GM21528 (cell line): ENCODE results near the gene DIP2C.

Source experiments
- ATAC-seq: cut with Tn5 transposase; IDR thresholded peaks from one replicate; pipeline ENCODE4 v1.9.1; 2021; ENCODE audit warnings: mild to moderate bottlenecking, moderate library complexity; ENCODE audit not compliant: unreplicated experiment, low FRiP score

The DIP2C gene

DNA sequence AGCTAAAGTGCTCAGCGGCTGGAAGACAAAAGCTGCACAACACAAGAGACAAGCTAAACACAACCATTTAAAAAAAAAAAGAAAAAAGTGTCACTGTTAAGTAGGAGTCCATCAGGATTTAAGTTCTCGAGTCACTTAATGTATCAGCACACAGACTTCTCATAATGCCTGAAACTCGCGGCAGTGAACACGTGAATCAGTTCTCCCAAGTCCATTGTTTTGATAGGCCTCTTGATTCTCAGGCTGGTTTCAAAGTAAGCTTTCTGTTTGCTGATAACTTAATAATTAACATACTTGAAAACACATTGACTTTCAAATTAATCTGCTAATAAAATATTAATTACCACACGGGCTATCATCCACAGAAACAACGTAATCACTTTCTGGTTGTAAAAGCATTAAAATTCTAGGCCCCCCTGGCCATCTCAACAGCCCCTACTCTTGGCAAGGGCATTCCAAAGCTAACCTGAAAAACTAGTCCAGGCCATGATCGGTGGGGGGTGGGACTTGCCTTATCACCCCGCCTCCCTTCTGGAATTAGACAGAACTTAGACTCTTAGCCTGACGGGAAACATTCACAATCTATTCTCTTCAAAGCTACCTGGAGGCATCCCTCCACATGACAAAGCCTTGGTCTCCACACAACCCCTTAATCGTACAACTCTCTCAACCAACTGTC, 129.0 kb downstream of the DIP2C start:
- no peak for ATAC-seq

DNA sequence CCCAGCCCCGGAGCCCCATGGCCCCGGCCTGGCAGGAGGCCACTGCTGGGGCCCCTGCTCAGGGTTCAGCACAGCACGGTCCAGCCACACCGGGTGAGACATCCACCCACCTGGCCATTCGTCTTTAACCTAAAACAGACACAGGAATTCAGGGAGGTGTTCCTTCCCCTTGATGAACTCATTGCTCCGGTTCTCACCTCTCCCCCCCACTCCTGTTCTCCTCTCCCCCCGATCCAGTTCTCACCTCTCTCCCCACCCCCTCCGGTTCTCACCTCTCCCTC, 129.8 kb downstream of the DIP2C start:
- ATAC-seq = no peak

DNA sequence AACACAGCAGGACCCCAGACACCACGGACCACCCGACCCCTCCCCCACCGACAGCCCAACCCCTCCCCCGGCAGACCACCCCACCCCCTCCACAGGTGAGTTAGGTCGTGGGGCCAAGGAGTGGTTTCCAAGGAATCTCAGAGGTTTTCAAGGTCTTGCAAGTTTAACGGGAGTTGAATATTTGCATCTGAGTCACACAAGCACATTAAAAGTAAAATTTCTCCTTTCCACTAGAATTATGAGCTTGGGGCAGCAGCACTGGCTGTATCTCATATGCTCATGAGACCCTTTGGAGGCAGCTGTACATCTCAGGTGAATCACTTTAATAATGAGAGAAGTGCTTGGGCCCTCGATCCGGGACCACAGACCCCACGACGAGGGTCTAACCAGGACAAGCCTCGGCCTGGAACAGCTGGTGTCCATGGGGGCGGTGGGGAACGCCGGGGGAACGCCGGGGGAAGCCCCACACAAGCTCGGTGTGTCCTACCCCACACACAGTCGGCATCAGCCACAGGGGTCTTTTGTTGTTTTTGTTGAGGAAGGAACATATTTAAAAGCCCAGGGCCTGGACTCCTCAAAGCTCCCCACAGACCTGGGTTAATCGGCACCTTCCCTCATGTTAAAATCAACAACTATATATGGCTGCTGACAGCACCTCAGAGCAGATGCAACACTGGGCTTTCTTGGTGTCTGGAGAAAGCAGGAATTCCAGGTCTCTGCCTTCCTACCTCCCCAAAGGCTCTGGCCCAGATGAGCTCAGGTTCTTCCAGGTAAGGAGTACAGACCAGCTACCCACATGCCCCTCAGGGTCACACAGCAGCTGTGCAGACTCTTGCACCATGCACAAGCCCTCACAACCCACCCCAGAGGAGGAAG, 130.3 kb downstream of the DIP2C start:
- no peak for ATAC-seq

DNA sequence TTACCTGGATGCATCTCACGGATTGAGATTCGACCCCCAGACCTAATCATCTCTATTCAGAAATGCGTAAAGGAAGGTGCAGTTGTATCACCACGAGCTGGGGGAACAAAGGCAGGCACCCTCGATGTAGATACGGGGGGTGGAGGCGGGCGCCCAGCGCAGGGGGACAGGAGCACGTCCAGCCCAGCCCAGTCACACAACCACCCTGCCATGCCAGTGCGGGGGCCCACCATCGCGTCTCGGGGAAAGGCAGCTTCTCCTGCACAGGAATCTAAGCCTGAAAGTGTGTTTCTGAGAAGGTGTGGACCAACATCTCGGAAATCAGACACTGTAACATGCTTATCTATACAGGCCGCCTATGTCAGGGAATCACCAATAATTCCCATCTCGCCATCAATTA, 131.1 kb downstream of the DIP2C start:
- no peak for ATAC-seq

DNA sequence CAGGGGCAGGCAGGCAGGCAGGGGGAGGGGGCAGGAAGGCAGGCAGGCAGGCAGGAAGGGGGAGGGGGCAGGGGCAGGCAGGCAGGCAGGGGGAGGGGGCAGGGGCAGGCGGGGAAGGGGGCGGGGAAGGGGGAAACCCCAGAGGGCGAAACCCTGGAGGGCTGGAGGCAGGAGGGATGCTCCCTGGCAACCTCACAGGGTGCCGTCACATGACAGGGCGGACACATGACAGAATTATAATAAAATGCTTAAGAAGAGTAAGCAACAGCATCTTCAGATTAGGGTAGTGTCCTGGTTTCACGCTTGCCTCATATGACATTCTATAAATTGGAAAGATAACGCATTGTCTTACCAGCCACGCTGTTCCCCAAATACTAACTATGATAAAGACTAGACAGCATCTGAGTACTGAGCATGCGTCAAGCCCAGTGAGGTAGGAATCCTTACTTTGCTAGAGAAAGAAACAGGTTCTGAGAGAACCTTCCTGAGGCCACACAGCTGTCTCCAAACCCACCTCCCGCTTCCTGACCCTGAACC, 131.6 kb downstream of the DIP2C start:
- no peak for ATAC-seq

DNA sequence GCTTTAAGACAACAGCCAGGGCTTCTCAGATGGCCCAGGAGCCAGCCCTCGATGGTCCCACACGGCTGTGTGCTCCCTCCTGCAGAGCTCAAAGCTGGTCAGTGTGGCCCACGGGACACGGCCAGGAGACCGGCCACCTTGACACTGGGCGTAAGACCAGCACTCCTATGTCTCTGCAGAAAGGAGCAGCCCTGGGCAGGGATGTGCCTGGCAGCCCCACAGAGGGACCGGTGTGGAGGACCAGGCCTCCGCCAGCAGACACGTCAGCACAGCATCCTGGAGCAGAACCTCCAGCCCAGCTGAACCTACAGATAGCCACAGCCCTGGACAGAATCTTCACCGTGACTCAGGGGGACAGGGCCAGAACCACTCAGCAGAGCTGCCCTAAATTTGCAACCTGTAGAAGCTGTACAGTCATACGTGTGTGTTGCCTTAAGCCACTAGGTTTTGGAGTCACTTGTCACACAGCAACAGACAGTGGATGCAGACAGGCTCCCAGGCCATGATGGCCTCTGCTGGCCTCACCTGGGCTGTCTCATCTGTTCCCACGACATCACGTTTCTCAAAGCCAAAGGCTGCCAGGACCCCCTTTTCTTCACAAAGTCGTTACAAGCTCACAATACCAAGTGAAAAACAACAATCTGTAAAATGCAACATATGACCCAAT, 132.4 kb downstream of the DIP2C start:
- no peak for ATAC-seq

DNA sequence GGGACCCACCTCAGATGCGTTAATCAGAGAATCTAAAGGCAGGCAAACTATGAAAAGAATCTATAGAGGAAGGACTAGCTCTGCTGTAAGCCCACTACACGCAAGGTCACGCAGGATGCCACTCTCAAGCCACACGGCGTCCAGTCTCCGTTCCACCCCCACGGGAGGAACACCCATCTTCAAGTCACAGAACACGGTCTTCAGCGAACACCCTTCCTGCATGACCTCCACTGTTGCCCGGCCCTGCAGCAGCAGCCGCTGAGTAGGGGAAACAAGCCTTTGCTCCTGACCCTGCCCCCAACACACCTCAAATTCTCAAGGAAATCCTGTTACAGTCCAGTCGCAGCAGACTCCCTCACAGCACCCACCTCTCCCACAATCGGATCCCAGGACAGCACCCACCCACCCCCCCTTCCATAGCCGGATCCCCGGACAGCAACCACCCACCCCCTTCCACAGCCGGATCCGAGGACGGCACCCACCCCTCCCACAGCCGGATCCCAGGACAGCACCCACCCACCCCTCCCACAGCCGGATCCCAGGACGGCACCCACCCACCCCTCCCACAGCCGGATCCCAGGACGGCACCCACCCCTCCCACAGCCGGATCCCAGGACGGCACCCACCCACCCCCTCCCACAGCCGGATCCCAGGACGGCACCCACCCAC, 133.7 kb downstream of the DIP2C start:
- ATAC-seq = no peak

DNA sequence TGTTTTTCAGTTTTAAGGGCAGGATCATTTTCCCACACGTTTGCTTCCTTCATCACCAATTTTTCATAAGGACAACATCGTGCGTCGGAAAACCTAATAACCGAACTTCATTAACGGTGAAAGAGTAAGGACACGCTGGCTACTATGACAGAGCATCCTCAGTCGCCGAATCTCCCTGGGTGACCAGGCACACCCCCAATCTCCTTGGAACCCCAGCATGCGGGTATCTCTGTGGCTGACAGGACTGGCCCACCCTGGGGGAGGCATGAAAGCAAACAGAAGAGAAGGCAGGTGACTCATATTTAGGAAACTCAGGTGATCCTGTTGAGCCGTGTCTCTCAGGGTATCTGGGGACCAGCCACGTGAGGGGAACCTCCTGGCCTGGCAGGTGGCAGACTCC, 134.2 kb downstream of the DIP2C start:
- no peak for ATAC-seq

DNA sequence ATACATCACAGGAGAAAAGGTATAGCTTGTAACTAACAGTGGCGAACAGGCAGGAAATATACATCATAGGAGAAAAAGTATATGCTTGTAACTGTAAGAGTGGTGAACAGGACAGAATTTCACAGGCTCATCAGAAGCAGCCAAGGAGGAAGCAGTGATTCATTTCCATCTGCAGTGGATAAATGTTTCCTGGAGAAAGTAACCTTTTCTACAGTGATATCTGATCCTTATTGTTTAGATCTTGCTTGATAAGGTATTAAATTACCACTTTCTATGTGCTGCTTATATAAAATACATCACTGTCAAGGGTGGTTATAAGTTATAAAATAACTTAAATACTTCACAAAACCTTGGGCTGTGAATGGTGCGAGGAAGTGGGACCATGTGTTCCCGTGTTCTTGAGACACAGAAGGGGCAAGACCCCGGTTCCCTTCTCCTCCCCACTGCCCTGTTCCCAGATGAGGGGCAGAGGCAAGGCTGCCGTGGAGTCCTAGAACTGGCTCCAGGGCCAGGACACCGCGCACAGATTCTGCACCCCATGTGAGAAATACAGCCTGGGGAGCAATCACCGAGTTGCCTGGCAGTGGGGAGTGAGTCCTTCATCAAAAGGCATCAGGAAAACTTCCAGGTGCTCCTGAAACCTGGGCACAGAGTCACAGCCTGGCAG, 135.2 kb downstream of the DIP2C start:
- no peak for ATAC-seq

DNA sequence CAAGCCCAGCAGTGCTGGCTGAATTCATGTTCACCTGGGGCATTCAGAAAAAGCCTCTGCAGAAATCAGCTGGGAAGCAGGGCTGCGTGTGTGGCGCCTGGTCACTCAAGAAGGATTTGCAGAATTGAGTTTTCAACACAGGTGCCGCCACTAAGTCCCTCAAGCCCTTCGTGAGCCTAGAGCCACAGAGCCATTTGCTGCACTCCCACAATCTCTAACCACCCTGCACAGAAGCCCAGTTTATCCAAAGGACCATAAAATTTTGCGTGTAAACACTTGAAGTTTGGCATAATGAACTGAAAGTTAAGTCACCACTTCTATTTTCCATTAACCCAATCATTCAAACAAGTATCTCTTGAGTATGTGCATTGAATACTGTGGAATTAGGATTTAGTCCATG, 136.2 kb downstream of the DIP2C start:
- no peak for ATAC-seq

DNA sequence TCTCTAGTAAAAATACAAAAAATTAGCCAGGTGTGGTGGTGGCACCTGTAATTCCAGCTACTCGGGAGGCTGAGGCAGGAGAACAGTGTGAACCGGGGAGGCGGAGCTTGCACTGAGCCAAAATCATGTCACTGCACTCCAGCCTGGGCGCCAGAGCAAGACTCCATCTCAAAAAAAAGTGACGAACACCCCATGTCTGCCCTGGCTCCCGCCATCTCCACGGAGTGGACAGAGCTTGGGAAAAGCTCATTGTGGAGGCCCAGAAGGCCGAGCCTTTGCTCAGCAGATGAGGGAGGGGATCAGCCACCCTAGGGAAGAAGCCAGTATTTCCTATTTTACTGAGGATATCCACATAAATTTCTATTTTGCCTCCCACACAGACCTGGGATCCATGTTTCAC, 136.8 kb downstream of the DIP2C start:
- no peak for ATAC-seq

DNA sequence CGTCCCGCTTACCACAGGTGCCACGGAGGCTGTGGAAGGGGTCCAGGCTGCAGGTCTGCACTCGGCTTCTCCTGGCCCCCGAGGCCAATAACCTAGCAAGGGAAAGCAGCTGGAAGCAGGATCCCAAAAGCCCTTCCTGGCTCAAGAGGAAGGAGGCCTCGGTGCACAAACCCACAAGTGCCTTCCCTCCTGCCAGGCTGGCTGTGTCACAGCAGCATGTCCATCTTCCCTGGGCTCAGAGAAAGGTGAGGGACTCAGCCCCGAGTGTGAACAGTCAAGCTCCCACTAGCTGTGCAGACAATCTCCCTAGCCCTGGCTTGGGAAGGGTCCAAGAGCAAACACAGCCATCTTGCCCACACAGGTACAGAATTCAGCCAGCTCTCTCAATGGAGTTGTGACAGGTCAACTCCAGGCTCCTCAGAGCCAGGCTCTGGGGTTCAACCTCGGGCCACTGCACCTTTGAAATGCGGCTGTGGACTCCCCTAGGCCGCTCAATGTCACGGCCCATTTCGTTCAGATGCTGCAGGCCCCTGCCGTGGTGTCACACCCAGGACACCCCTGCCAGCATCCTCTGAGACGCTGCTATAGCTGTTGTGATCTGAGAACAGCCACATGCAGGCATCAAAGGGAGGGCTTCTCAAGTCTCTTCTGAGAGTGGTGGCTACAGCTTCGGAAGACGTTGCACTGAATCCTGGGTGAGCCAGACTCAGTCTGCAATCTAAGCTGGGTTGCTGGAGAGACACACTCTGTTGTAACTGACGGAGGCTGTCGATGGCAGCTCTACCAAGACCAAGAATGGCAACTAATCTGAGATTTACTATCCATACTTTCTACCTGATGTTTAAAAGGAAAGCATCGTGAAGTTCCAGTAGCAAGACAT, 137.9 kb downstream of the DIP2C start:
- ATAC-seq = no peak

DNA sequence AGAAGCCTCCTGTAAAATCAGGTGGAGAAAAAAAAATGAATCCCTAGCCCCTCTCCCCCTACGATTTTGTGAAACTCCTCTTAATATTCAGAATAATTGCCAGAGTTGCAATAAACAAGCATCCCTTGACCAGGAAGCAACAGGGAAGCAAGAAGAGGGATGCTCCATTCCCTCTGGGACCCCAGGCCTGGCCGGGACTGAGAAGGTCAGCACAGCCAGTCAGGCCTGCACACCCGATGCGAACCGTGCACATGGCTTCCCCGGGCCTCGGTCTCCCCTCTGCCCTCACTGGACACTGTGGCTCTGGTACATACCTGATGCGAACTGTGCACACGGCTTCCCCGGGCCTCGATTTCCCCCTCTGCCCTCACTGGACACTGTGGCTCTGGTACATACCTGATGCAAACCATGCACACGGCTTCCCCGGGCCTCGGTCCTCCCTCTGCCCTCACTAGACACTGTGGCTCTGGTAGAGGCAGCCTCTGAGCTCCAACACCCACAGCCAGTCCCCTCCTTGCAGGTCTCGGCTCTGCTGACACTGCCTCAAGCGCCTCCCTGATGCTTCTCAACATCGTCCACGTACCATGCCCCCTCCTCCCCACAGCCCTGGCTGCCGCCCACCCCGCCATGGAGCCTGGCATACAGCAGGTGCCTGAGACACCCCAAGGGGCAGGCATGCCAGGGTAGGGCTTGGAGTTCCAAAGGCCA, 138.6 kb downstream of the DIP2C start:
- ATAC-seq = no peak

DNA sequence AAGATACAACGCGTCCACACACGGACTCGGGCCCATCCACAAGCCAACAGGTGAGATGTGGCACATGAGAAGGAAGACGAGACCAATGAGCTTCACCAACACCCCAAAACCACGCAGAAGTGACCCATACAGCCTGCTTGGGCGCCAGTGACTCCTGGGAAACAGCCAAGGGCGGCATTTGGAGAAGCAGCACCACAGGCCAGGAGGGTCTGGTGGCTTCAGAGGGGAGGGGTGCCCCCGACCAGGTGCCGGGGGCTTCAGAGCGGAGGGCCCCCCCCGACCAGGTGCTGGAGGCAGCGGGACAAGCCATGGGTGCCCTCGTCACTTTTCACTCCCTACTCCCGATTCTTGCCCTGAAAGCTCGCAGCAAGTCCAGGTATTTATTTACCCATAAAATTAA, 140.1 kb downstream of the DIP2C start:
- ATAC-seq = no peak

DNA sequence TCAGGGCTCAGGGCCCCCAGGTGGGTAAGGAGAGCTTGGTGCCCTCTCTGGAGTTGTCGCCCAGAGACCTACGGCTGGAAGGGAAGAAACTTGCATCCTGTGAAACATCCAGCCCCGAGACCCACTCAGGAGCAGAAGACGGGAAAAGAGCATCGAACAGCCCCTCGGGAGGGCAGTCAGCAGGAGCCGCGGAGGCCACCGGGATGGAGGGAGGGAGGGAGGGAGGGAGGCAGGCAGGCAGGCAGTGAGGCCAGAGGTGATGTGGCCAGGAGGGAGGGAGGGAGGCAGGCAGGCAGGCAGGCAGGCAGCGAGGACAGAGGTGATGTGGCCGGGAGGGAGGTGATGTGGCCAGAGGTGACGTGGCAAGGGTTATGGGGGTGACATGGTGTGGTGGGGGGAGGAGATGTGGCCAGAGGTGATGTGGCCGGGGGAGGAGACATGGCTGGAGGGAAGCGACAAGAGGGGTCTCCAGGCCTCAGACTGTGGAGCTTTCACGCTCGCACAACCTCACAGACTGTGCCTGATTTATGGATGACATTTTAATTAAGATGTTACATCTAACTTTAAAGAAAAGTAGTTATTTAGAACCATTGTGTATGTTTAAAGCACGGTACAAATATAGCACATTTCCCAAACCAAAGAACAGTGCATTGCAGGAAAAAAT, 141.1 kb downstream of the DIP2C start:
- ATAC-seq = no peak

DNA sequence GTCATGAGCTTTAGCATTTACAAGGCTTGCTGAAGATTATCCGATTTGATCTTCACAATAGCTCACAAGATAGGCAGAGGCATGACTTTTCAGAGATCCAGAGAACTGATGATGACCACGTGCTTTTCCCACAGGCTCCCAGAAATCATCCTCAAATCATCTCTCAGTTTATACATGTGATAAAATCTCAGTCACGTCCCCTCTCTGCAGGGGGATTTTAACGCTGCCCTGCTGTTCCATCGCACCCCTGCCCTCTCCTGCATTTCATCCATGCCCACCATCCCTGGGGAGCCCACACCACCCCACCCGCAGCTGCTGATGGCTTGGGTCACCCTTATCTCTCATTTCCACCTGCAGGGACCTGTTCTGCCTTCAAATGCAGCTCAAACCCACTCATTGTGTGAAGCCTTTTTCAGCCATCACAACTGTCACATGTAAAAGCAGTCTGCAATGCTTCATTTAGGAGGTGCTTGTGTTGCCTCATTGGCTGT, 141.8 kb downstream of the DIP2C start:
- ATAC-seq = no peak

DNA sequence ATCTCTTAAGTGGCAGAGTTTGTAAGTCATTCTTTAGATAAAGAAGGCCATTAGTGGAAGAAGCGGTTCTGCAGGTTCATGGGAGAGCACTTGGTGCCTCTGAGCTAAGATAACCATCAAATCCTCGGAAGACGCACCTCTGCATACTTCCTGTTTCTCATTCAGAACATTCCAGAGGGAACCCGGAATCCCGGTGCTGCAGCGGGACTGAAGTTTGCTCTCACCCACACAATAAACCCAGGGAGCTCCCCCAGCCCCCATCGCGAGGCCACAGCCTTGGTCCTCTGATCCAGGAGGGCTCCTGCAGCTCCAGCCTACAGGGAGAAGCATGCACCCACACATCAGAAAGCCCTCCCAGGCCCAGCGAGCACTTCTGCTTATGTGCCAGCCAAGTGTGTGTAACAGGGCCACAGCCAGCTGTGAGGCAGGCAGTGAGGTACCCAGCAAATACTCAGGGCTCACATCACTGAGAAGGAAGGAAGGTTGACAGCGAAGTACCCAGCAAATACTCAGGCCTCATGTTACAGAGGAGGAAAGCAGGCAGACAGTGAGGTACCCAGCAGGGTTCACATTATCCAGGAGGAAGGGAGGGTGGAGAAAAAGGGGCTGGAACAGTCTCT, 142.4 kb downstream of the DIP2C start:
- no peak for ATAC-seq

DNA sequence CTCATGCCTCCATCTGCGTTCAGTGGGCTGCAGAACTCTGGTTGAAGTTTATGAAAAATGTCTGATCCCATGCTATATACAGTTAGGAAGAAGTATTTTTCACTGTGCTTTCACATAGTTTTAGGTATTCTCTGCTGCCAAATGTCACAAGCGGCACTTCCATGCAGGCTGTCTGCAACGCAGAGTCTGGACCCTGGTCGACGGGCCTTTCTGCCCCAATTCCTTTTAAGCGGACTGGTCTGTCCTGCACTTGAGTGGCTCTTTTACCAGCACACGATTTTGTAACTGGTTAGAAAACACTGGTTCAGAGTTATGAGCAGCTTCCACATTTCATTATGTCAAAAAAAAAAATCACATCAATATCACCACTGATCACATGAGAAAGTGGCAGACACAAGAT, 143.0 kb downstream of the DIP2C start:
- ATAC-seq = no peak
